ENCODE results near the gene NTRK2.

NTRK2 gene

DNA sequence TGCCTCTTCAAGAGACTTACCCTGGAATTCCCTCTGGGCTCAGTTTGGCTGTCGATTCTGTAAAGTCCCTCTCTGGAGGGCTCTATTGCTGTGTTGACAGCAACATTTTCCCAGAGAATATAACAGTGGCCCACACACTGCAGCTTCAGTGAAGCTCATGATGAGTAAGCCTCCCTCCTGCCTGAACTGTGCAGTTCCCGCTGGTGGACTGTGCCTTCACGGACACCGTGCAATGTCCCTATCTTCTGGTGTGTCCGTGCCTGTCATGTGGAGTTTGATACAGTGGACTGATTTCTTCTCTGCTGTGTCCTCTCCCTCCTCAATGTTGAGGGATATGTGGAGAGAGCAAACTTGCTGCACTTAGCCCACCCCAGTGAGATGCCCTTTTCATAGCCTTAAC, 109.0 kb downstream of the NTRK2 start:
- in situ Hi-C loops (cut with MboI; ENCODE audit: low sequenced_read_pairs) = no loop called here

DNA sequence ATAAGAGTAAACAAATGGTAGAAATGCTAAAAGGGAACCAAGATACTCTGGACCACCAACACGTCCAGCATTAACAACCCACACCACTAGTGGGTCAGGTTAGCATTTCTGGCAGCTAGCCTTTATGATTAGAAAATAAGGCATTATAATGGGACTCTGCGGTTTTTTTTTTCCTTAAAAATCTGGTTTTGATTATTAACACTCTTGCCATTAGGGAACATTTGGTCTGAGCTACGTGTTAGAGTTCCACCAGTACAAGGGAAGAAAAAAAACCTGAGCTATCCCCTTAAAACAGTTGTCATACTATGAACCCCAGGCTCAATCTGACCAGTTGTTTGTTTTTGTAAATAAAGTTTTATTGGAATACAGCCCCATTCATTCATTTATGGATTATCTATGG, 110.4 kb downstream of the NTRK2 start:
- in situ Hi-C loops (cut with MboI; ENCODE audit: low sequenced_read_pairs) = no loop called here

DNA sequence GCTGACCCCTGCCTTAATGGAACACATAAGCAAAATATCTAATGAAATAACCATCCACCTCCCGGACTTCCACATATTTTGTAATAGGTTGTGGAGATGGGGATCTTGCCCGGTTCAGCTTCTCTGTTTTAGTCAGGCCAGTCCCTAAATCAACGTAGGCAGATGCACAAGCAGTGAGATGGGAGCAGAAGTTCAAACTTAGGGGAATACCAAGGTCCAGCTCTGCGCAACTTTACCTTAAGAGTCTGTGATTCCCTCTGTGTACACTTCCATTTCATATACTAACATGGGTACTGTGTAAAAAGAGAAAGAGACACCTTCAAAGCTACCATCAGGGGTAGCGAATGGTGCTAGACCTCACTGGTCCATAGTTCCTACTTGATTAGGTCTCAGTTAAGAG, 110.9 kb downstream of the NTRK2 start:
- in situ Hi-C loops (cut with MboI; ENCODE audit: low sequenced_read_pairs) = no loop called here

DNA sequence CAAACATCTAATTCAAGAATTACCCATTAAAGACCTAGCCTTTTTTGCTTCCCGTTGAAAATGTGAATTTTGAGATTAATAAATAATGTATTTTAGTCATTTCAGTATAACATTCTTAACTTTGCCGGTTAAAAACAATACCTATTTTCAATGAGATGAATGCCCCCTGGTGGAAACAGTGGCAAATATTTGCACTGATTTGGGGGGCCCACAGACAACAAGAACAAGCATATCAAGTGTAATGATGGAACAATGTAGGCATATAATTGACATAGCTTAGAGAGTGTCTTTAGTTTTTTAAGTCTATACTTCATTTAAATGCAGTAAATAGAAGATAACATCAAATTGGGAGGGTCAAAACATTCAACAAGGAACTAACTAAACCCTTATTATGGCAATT, 111.9 kb downstream of the NTRK2 start:
- in situ Hi-C loops (cut with MboI; ENCODE audit: low sequenced_read_pairs) = no loop called here

DNA sequence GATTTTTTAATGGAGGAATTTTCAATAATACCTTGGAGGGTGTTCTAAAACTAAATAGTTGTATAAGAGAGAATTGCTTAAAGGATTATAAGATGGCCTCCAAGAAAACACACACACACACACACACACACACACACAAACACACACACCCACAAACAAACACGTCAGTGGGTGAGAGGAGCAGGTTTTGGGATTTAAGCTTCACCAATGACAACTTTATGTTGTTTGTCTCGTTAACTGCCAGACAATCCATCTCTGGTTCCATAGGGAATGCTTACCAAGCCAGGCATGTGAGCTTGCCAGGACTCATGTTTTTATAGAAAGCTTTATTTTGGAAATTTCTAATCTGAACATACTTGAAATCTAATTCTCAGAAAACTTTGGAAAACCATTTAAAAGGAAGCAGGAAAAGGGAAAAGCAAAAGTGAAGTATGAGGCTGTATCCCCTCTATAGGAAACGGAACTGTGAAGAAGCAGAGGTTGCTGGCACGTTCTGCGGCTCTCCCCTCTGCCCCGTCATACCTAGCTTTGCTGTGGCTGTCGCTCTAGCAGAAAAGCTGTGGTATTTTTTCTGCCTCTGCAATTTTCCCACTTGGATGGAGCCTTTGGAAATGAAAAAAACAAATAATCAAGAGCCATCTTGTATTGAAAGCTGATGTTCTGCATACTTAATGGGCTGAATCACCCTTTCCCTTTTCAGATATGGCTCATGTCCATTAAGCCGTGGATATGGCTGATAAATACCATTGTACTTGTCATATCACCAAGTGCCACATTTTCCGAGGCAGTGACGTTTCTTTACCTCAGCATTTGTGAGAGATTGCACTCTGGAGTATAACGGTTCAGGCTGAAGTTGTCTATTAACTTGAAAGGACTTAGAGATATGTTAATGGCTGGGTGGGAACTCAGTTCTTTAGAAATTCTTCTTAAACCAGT, 112.7 kb downstream of the NTRK2 start:
- in situ Hi-C loops (cut with MboI; ENCODE audit: low sequenced_read_pairs) = no loop called here

DNA sequence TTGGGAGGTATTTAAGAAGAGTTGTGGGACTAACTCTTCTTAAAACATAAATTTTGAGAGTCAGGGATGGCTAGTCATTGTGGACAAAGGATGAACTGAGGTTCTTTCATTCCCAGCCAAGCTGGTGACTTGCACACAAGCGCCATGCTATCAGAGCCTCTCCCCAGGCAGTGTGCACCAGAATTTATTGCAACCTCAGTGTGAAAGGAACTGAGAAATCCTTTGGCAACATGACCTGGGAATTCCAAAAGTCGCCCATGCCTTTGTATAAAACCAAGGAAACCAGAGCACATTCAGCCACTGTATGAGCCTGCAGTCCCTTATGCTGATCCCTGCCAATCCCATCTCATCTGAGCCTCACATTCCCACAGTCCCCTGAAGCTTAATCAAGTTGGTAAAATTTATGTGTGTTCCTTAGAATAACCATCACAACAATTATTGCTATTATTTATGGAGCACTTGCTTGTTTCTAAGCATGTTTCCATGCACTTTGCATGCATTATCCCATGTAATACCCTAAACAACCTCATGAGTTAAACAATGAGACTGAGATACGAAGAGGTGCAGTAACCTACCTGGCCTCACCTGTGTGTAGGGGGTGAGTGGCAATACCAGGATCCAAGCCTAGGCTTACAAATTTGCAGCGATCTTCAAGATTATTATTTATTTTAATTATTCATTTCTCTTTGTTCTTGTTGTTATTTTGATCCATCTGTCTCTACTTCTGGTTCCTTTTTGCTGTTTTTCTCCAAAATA, 116.4 kb downstream of the NTRK2 start:
- in situ Hi-C loops (cut with MboI; ENCODE audit: low sequenced_read_pairs) = no loop called here

DNA sequence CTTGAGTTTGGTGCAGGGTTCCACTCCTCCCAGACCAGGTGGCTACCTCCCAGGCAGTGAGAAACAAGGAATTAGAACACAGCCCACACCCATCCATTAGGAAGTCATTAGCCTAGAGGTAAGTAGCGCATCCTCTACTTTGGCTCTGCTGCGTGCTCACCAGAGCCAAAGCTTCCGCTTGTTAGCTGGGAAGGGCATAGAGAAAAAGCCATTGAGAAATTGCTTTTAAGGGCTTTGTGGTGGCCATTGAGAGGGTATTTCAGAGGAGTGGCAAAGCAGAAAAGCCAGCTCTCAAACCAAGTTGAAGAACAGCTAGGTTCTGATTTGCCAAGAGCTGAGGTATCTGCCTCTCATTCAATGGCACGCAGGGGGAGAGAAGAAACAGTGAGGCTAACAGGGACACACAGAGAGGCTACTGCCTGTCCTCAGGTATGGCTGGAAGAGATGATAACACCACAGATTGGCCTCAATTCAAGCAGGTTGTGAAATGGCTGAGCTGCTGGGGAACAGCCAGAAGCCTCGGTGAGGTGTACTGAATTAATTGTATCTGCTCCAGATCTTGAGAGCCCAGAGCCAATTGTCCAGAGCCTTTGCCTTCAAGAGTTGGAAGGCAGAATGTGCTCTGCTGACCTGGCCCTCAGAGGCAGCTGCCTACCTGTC, 119.4 kb downstream of the NTRK2 start:
- in situ Hi-C loops (cut with MboI; ENCODE audit: low sequenced_read_pairs) = no loop called here

DNA sequence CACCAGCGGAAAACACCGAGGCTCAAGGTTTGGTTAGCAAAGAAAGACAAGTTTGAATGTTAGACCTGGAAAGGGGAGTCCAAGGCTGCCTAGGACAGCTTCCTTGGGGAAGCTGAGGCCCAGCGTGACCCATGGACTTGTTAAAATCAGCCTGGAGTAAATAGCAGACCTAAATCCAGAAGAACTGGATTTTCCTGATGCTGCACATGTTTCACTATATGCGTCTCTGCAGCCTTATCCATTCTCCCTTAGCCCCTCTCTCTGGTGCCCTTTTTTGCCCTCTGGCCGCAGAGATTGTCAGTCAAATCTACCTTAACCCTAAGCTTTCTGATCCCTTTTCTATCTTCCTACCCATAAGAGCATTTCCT, 119.9 kb downstream of the NTRK2 start:
- in situ Hi-C loops (cut with MboI; ENCODE audit: low sequenced_read_pairs) = no loop called here

DNA sequence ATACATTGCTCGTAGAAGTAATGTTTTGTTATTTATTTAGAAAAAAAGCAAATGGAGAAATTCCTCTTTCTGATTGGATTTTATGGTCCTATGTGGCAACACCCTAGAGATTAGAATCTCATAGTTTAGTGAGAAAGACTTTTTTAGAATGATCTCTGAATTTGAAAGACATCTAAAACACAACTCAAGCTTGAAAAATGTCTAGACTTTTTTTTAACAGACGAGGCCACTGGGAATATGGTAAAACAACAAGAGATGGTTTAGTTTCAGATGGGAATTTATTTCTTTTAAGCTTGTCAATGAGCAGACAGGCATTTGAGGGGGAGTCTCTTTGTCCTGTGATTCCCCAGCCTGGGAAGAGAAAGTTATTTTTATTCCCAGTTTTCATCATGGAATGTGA, 122.1 kb downstream of the NTRK2 start:
- in situ Hi-C loops (cut with MboI; ENCODE audit: low sequenced_read_pairs) = no loop called here

DNA sequence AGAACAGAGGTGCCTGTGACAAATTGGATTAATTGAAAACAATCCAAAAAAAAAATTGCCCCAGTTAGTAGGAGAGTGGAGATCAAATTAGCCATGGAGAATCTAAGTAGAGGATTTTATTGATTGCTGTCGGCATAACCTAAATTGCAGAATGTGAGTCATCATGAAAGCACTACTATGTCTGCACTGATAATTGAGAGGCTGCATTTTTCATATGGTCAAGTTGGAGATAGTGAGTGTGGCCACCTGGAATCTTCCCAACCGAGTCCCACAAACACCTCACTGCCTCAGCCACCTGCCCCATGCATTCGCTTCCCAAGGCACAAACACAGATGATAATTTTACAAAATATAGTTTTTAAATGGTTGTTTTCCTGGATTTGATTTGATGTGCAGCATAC, 123.7 kb downstream of the NTRK2 start:
- in situ Hi-C loops (cut with MboI; ENCODE audit: low sequenced_read_pairs) = no loop called here

DNA sequence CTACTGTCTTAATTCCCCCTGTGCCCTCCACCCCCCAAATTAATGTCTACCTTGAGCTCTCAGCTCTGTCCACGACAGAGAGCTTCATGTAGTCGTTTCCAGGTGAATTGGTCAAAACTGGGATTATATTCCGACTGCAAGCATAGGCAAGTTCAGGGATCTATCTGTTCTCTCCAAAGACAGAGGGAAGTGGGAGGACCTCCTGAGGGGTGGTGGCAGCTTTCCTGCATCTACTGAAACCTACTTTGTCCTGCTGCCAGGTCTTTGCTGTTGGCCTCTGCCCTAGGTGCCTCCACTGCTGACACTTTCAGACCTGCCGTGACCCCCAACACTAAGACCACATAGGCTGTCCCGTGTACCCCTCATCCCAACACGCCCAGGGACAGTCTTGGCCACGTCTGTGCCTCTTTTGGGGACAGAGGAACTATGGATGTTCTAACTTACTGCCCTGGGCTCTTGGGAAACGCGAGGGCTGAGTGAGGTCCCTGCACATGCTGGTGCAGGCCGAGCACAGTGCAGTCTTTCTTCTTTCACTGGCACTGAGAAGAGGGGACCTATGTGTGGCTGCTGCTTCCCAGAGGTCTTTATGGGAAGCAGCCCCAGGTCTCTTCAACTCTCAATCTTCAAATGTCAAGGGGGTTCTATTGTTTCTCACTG, 125.6 kb downstream of the NTRK2 start:
- in situ Hi-C loops (cut with MboI; ENCODE audit: low sequenced_read_pairs) = no loop called here

DNA sequence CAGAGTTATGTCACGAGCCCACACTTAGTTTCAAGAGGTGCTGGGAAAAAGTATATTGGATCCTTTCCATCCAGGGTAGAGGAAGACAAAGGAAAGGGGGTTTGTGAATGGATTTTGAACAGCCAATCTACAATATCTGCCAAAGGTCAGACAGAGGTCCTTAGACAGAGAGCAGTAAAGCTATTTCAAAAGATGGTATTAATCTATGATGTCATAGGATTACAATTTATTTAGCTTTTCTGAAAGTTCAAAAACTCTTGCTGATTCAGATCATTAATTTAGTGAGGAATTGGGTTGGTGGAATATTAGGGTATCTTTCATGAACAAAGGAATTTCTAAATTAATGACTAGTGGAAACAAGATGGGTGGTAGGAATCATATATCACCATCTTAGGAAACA, 126.9 kb downstream of the NTRK2 start:
- in situ Hi-C loops (cut with MboI; ENCODE audit: low sequenced_read_pairs) = no loop called here

DNA sequence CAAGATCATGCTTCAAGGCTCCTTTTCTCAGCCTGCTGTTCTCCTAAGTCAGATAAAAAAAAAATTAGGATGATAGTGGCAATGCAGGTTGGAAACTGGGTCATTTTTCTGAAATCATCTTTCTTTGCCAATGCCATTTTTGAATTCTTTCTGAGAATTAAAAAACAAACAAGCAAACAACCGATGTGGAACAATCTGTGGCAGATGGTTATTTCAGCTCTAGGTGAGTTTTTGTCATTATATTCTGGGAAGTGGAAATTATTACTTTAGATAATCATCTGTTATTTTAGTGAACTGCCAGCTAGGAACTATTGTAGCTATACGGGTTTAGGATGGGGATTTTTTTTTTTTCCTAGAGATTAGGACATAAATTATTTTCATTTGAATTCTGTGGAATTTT, 129.7 kb downstream of the NTRK2 start:
- in situ Hi-C loops (cut with MboI; ENCODE audit: low sequenced_read_pairs) = no loop called here

DNA sequence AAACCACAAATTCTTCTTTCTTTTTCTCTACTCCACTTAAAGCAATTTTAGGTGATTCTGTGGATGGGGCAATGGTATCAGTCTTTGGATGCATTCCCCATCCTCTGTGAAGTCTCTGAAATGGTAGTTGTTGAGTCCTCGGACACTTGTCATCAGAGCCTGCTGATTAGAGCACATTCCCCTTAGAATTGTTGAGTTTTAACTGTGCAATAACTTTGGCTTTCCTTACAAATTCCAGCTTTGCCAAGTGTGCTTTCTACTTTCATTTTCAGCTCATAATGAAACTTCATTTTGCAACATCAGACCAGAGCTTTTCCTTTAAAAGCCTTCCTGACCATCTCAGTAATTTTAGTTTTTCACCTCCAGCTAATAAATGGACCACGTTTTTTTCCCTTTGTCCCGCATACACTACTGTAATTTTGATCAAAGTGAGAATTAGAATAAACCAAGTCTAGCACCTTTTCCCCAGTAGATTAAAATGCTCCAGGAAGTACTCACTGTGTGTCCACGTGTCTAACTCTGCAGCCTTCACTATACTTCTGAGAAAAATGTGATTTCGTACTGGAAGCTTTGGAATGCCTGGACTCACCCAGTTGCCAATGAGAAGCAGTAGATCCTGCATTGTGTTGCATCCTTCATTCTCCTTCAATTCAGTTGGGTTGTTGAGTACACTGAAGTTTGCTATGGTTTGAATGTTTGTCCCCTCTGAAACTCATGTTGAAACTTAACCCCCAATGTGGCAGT, 135.6 kb downstream of the NTRK2 start:
- in situ Hi-C loops (cut with MboI; ENCODE audit: low sequenced_read_pairs) = no loop called here

DNA sequence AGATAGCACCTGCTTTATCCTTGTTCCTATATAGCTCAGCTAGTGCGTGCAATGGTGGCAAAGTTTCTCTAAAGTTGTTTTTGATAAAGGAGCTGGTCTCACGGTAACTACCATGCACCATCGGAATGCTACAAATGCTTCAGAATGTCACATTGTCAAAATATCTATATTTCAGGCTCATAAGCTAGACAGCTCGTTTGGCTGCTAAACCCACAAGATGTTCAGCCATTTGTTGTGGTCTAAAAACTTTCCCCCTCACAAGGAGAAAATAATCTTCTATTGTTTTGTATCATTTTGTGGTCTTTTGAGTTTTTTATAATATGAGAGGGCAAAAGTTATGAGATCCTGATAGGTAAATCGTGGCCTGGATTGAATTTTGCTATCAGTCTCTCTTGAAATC, 137.9 kb downstream of the NTRK2 start:
- in situ Hi-C loops (cut with MboI; ENCODE audit: low sequenced_read_pairs) = no loop called here

DNA sequence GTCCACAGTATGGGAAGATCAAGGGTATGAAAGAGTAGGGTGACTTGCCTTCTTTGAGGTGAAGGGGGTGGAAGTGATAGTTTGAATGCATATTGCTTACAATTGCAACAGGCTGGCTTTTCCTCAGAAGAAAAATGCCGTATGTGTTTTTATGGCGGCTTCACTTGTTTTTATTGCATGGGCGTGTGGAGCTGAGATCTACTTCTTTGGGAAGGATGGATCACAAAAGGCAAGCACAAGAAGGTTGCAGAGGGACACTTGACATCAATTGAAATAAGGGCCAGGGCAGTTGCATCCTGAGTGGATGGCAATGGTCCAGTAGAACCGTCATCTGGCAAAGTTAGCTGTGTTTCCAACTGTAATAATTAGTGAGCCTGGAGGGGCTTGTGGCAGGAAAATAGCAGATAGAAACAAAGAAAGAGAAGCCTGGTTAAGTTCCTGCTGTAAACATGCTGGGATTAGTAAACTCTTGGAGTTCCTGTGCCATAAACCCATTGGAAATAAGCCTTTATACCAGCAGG, 138.4 kb downstream of the NTRK2 start:
- in situ Hi-C loops (cut with MboI; ENCODE audit: low sequenced_read_pairs) = no loop called here

DNA sequence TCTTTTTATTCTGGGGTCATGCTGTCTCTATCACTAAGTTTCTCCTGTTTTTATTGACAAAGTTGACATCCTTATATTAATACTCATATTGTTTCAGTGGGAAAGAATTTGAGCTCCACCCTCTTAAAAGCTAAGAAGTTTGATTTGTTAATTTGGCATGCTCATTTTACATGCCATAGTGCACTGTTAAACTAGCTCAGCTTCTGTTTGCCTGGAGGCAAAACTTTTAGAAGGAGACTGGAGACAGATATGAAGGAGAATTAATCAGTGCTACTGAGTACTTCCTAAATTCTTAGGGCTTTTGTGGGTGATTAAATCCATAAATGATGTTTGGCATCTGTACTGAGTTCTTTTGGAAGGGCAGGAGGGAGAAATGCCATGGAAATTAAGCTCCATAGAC, 138.9 kb downstream of the NTRK2 start:
- in situ Hi-C loops (cut with MboI; ENCODE audit: low sequenced_read_pairs) = no loop called here

DNA sequence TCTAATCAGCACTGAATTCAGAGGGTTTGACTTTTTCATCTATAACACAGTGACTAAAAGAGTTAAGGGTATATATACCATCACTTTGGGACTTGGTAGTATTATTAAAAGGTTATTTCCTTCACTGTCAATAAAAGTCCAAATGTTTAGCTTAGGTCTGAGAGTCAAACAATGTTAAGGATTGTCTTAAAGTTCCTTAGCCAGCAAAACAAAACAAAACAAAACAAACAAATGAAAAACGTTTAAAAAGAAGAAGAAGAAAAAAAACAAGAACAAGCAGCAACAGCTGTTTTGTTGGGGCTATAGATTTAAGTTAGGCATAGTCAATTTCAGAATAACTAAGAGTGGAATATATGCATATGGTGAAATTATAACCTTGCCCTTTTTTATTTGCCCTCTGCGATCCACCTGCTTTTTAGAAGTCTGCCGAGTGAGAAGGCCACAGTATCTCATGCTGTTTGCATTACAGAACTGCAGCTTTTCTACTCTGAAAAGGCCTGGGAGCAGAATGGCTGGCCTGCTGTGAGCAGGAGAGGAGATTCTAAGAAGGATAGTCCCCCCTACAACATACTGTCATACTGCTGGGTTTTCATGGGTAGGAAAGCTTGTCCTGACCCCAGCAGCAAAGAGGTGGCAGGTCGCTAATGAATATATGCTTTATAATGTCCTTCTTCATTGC, 141.7 kb downstream of the NTRK2 start:
- in situ Hi-C loops (cut with MboI; ENCODE audit: low sequenced_read_pairs) = no loop called here

DNA sequence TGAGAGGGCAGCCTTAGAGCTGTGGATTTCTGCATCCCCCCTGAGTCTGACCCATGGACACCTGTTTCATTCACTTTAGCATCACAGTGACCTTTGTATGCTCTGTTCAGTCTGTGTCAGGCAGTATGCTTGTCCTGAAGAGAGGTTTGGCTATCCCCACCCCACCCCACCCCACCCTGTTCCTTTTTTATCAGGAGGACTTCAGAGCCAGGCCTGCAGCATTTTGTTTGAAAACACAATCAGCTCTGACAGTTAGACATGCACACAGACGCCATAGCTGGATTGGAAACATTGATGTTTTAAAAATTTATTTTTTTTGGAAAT, 142.2 kb downstream of the NTRK2 start:
- in situ Hi-C loops (cut with MboI; ENCODE audit: low sequenced_read_pairs) = no loop called here

DNA sequence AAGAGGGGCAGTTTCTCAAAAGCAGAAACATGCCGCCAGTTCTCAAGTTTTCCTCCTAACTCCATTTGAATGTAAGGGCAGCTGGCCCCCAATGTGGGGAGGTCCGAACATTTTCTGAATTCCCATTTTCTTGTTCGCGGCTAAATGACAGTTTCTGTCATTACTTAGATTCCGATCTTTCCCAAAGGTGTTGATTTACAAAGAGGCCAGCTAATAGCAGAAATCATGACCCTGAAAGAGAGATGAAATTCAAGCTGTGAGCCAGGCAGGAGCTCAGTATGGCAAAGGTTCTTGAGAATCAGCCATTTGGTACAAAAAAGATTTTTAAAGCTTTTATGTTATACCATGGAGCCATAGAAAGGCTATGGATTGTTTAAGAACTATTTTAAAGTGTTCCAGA, 142.8 kb downstream of the NTRK2 start:
- in situ Hi-C loops (cut with MboI; ENCODE audit: low sequenced_read_pairs) = no loop called here
